NOMO-1 treated with dmso at 0.1 percent for 144 hours (cell line): Measurements from ENCODE around the gene RRP15.

Source experiments
- DNase-seq: peaks from one replicate; lab custom pipeline; 2025; ENCODE audit not compliant: unreplicated experiment; lab: John Stamatoyannopoulos, UW

Gene RRP15

GRCh38 chr1:218383681-218384080 lies 98.6 kb downstream of the RRP15 start:
- DNase-seq: no peak

GRCh38 chr1:218384581-218384993 lies 99.5 kb downstream of the RRP15 start:
- DNase-seq: no peak
